ENCODE measurements around the gene KDM8. TPM values are rescaled to one million over a fixed set of nuclear protein-coding genes. Genes with fewer than 3 reads are reported as not detected.

The KDM8 gene
- total and polyA plus RNA-seq, 9 of the 15 experiments (the other 6 are each of a cell fraction or from before 2014, with no cell fraction given) = 0.61 to 9.1 (median 5.4) TPM

DNA sequence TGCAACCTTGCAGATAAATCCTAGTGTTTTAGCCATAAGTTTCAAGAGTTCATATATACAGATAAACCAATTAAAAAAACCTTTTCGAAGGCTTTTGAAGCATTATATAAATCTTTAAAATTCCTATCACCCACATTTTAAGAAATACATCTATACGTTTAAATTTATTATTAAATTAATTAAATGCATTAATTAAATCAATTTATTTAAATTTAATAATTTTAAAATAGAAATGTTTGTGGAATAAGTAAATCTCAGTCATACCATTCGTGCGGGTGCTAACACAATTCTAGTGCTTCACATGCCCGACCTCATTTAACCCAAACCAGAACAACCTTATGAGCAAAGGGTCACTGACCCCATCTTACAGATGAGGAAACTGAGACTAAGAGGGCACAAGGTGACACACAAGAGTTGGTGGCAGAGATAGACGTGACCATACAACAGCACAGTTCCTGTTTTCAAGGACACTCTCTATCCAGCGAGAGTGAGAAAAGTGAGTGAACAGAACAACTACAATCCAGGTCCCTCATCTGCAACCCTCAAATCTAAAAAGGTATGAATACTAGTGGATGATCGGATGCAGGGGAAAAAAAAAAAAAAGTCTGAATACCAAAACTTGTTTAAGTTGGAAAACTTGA is 63.8 kb downstream of the KDM8 start:
- in situ Hi-C loops (cut with MboI) = no loop called here
- TF ChIP-seq TAF9B (IDR thresholded peaks at IDR 0.05; ENCODE audit: partially characterized antibody) = no peak
- no peak for TF ChIP-seq MED1 (CRISPR knock-in tag; IDR thresholded peaks at IDR 0.05; ENCODE audit: borderline replicate concordance)
- TF ChIP-seq NR4A1 (CRISPR knock-in tag; IDR thresholded peaks at IDR 0.05) = no peak
- TF ChIP-seq NR4A1 (tag; IDR thresholded peaks at IDR 0.05) = no peak
- TF ChIP-seq, protein P1, sequence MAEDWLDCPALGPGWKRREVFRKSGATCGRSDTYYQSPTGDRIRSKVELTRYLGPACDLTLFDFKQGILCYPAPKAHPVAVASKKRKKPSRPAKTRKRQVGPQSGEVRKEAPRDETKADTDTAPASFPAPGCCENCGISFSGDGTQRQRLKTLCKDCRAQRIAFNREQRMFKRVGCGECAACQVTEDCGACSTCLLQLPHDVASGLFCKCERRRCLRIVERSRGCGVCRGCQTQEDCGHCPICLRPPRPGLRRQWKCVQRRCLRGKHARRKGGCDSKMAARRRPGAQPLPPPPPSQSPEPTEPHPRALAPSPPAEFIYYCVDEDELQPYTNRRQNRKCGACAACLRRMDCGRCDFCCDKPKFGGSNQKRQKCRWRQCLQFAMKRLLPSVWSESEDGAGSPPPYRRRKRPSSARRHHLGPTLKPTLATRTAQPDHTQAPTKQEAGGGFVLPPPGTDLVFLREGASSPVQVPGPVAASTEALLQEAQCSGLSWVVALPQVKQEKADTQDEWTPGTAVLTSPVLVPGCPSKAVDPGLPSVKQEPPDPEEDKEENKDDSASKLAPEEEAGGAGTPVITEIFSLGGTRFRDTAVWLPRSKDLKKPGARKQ (CRISPR knock-in tag; IDR thresholded peaks at IDR 0.05) = no peak
- TF ChIP-seq, protein P2, sequence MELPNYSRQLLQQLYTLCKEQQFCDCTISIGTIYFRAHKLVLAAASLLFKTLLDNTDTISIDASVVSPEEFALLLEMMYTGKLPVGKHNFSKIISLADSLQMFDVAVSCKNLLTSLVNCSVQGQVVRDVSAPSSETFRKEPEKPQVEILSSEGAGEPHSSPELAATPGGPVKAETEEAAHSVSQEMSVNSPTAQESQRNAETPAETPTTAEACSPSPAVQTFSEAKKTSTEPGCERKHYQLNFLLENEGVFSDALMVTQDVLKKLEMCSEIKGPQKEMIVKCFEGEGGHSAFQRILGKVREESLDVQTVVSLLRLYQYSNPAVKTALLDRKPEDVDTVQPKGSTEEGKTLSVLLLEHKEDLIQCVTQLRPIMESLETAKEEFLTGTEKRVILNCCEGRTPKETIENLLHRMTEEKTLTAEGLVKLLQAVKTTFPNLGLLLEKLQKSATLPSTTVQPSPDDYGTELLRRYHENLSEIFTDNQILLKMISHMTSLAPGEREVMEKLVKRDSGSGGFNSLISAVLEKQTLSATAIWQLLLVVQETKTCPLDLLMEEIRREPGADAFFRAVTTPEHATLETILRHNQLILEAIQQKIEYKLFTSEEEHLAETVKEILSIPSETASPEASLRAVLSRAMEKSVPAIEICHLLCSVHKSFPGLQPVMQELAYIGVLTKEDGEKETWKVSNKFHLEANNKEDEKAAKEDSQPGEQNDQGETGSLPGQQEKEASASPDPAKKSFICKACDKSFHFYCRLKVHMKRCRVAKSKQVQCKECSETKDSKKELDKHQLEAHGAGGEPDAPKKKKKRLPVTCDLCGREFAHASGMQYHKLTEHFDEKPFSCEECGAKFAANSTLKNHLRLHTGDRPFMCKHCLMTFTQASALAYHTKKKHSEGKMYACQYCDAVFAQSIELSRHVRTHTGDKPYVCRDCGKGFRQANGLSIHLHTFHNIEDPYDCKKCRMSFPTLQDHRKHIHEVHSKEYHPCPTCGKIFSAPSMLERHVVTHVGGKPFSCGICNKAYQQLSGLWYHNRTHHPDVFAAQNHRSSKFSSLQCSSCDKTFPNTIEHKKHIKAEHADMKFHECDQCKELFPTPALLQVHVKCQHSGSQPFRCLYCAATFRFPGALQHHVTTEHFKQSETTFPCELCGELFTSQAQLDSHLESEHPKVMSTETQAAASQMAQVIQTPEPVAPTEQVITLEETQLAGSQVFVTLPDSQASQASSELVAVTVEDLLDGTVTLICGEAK (IDR thresholded peaks at IDR 0.05) = no peak
- TF ChIP-seq, protein P2 (CRISPR knock-in tag; IDR thresholded peaks at IDR 0.05) = no peak
- TF ChIP-seq NR1H2 (CRISPR knock-in tag; IDR thresholded peaks at IDR 0.05) = no peak
- TF ChIP-seq NR3C1 (CRISPR knock-in tag; IDR thresholded peaks at IDR 0.05) = no peak
- no peak for TF ChIP-seq IFI16 (CRISPR knock-in tag; IDR thresholded peaks at IDR 0.05)
- peak; percentile 98 for TF ChIP-seq RBM25 (IDR thresholded peaks at IDR 0.05; ENCODE audit: low read depth, low read length, severe bottlenecking)
- peak; percentile 34; the same call in 1 of the 2 replicates for TF ChIP-seq HDGF (IDR thresholded peaks at IDR 0.05)
- TF ChIP-seq ZBTB8A (IDR thresholded peaks at IDR 0.05; ENCODE audit: partially characterized antibody) = no peak

More for the DNA sequence above, 63.8 kb downstream of the KDM8 start:
- DNase-seq (ENCODE audit: extremely low read depth in 1 of 4, low spot score in 3 of 4) (no peak), ATAC-seq (no peak), FAIRE-seq (no peak)
- intact Hi-C loops (cut with micrococcal nuclease) = no loop called here
- H3K4me1 ChIP-seq (replicated peaks in 1 of 2; ENCODE audit: control insufficient read depth in 2 of 2, insufficient read depth in 2 of 2, low read length in 2 of 2) = peaks cover 4 to 7% of the 10 kb centered on the region in 2 experiments; a peak in 3 of 5 replicates
- no peaks in the 10 kb centered on the region for H3K9me3 ChIP-seq (replicated peaks; ENCODE audit: control insufficient read depth, insufficient read depth, low read depth, low read length)
- 0 out of 2 replicates have a peak overlapping the region, but pooled peaks have one; percentile 4 for H2AFZ ChIP-seq (ENCODE audit: low read depth, low read length)
- no peaks in the 10 kb centered on the region for H4K20me1 ChIP-seq (replicated peaks; ENCODE audit: control insufficient read depth, insufficient read depth, low read length)
- BruUV-seq (replicated peaks) = no TSS peak
- ChIA-PET CTCF (ENCODE audit: low intra/inter-chr PET ratio) (no interaction called here), POLR2A (no interaction called here)
- H3K36me3 ChIP-seq (ENCODE audit: control insufficient read depth, insufficient read depth, low read length) = no peaks in the 10 kb centered on the region; the same call in 2 of the 3 replicates
- no peak overlapping the region for H3K27ac ChIP-seq (ENCODE audit: extremely low read depth, low read depth, low read length)
- no peak overlapping the region for H3K9ac ChIP-seq (ENCODE audit: insufficient read depth in 1 of 2, low read depth in 2 of 2, low read length in 2 of 2)
- H3K4me2 ChIP-seq (ENCODE audit: insufficient read depth, low read length) = peak overlapping the region; percentile 97
- WGBS (ENCODE audit: insufficient coverage, low coverage, missing lambda C conversion rate) = 71% methylated on average over 8 of the region's 8 CpGs
- peaks cover 27% of the 10 kb centered on the region for H3K79me2 ChIP-seq (ENCODE audit: control insufficient read depth, insufficient read depth, low read length)
- H3K9me1 ChIP-seq (ENCODE audit: control insufficient read depth, insufficient read depth, low read length) = no peaks in the 10 kb centered on the region
- no peak overlapping the region for H3K4me3 ChIP-seq
- no peaks in the 10 kb centered on the region for H3K27me3 ChIP-seq (ENCODE audit: control insufficient read depth in 2 of 2, insufficient read depth in 2 of 2, low read length in 2 of 2)

Data from K562 (cell line).